Stimulated activated CD4-positive, alpha-beta T cell treated with anti-CD3 and anti-CD28 coated beads, Interleukin-15, amount 100 ng/mL, for 24 hours (primary cell): ENCODE data around the gene TBC1D1.

ENCODE experiments used
- DNase-seq: peaks from one replicate; pipeline ENCODE4 v3.0.0-alpha.2; 2020

Gene TBC1D1

DNA sequence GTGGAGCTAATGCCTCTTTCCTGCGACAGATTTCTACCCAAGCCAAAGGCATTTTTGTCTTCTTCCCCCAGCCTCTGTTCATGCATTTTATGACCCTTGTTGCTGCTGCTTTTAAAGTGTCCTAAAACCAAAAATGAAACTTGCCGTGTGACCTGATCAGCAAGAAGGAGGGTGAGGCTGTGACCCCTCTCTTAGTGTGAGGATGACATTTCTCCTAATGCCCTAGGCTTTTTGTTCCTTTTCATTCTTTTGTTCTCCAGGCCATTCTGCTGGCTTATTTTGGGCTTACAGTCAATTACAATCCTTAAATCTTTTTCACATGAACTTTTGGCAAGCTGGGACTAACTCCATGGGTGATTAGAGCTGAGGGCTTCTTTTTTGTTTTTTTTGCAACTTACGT lies 103.7 kb downstream of the TBC1D1 start:
- no peak for DNase-seq

DNA sequence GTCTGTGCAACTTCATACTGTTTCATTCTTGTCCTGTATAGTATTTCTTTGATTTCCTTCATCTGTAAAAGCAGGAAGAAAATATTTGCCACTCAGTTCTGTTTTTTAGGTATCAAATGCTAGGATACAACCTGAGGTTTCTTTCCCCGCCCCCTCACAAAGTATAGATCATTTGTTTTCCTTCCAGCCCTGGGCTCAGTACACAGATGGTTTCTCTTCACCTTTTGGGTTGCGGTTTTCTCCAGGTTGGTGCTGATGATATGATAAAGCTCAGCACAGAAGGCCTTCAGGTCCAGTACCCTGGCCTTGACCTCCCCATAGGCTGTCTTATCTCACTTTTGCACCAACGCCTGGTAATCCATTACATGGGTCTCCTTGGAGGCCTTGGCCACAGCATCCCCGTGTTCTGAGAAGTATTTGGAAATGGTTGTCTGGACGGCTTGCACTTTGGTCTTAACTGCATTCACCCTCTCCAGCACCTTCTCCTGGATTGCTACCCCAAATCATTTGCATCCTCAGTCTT lies 104.5 kb downstream of the TBC1D1 start:
- no peak for DNase-seq

DNA sequence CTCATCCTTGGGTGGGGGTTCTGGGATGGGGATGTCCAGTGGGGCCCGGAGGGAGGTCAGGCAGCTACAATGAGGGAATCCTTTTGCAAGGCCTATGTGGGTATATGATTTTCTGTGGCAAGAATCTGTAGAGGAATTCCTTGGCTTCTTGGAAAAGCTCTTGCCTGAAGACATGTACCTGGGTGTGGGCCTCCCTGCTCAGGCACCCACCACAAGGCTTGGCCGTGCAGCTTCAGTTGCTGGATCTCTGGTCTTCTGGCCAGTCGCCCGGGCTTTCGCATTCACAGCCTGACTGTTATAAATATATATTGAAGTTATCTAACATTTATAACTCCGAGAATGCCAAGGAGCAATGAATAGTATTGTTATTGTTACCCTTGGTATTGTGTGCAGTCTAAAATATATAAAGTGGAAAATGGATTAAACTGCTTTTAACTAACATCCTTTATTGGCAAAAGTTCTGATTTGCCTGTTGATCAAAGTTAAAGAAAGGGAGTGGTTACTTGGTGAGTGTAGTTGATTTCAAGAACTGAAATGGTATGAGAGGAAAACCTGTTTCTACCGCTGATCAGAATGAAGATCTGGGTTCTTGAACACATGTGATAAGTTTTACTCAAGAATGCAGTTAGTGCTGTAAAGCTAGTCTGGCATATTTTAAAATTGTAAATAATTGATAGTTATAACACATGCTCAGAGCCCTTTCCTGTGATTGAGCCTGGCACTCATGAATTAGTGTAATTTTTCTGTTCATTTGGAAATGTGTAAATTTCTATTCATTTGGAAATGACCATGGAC lies 105.3 kb downstream of the TBC1D1 start:
- DNase-seq, result no peak

DNA sequence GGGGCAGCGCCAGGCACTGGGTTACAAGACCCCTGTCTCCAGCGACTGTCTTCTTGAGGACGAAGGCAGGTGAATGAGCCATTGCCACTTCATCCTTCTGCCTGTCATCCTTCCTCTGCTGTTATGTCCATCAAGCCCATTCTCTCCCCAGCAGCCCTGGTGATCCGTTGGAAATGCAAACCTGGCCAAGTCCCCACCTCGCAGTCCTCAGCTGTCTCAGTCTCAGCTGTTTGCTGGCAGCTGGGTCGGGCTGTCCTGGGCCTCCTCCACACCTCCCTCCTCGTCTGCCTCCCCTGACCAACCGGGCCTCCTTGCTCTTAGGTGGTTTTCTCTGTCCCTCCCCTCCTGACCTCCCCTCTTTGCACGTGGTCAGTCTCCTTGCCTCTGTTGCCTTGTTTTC lies 107.3 kb downstream of the TBC1D1 start:
- no peak for DNase-seq

DNA sequence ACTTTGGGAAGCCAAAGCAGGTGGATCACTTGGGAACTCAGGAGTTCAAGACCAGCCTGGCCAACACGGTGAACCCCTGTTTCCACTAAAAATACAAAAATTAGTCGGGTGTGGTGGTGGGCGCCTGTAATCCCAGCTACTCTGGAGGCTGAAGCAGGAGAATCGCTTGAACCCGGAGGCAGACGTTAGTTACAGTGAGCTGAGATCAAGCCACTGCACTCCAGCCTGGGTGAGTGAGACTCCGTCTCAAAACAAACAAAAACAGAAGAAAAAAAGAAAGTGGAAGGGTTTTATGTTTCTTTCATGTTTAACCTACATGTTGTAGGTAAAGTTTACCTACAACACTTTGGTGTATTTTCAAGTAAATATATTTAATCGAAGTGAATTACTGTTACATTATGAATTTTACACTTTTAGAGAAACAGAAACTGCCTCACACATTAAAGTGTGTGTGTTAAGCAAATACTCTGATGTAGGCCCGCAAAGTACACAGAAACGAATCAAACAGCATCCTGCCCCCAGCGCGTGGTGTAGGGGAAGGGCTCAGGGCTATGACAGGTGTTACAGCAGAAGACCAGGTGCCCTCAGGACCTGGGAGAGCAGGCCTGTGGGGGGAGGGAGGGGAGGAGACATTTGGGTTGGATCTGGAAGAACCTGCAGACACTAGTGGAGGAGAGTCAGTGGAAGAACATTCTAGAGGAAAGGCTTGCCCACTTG lies 108.3 kb downstream of the TBC1D1 start:
- DNase-seq, result no peak

DNA sequence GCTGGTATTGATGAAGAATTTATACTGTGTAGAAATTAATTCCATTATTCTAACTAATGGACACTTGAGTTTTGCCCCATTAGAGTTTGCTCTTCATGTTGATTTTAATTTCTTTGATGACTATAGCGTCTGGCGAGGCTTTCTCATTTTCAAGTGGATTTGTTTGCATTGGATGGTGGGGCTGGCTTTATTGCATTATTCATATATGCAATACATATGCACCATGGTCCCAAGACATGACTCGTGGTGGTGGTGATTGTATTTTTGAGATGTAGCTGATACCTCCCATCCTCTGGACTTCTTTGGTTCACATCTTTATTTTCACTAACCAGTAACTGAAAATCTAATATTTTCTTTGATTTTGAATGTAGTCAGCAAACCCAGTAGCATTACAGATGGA lies 109.1 kb downstream of the TBC1D1 start:
- no peak for DNase-seq

DNA sequence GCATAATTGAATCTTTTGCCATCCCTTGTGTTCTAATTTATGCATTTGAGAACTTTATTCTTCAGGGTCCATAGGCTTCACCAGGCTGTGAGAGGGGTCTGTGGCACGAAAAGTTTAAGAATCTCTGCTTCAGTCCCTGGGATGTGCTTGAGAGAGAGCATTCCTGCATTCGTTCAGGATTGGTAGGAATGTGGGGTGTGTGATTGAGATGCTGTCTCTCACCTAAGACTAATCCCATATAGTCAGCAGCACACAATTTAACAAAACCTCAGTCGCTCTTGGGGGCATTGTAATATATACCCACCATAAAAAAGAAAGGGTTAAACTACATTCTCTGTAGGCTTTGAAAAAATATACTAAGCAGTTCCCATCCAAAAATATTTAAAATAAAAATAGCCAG lies 111.0 kb downstream of the TBC1D1 start:
- DNase-seq, result no peak

DNA sequence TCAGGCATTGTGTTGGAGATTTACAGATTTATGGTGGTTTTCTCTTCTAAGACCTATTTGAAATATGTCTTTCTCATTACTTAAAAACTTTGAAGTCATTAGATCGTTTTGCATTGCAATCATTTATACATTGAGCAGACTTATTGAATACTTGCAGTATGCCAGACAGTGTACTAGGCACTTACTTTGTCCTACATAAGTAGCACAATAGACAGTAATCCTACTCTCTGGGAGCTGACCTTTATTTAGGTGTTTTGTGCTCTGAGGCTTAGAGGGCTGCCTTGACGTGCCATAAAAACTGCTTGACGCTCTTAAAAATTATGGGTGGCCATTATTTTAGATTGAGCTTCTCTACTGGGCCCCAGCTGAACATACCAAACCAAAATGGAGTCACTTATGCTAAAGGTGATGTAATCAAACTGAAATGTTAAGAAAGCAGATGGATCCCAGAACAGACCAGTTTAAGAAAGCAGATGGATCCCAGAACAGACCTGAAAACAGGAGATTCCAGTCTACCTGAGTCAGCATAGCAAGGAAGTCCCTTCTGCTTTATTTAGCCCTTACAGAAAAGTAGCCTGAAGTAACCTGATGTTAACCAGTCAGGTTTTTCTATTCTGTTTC lies 111.7 kb downstream of the TBC1D1 start:
- no peak for DNase-seq

DNA sequence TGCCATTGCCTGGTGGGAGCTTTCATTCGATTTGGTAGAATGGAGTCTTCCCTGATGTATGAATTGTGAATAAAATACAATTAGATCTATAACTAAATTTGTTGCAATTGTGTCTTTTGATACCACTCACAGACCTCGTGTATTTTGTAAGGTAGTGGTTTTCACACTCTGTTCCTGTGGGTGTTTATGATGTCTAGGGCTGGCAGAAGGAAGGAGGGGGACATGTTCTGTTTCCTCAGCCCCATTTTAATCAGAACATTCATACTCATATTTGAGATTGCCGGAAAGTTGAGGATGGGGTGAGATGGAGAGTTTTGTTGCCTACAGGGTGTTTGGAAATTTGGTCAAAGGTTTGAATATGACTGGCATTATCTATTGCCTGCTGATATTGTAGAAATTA lies 112.2 kb downstream of the TBC1D1 start:
- DNase-seq, result no peak

DNA sequence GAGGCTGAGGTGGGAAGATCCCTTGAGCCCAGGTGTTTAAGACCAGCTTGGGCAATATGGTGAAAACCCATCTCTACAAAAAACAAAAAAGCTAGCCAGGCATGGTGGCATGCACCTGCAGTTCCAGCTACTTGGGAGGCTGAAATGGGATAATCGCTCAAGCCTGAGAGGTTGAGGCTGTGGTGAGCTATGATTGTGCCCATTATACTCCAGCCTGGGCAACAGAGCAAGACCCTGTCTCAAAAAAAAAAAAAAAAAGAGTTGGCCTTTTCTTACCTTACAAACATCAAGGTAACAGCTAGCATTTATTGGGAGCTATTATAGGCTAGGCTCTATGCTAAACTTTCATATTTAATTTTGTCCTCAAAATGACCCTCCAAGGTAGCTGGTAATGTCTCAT lies 112.7 kb downstream of the TBC1D1 start:
- no peak for DNase-seq

DNA sequence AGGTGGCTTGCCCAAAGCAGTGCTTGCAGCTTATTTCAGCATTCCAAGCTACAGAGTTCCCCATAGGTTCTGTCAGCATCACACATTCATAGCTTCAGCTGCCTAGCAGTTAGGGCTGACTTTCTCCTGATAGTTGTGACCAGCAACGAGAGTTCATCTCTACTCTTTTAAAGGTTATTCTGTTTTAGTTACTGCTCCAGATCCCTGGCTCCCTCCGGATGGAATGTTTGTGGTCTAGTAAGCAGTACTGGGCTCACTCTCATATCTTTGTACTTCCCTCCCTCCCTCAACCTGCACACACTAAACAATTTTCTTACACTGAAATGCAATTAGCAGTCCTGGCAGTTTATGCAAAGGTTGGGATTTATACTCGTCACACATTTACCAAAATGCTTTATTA lies 113.2 kb downstream of the TBC1D1 start:
- DNase-seq, result no peak

DNA sequence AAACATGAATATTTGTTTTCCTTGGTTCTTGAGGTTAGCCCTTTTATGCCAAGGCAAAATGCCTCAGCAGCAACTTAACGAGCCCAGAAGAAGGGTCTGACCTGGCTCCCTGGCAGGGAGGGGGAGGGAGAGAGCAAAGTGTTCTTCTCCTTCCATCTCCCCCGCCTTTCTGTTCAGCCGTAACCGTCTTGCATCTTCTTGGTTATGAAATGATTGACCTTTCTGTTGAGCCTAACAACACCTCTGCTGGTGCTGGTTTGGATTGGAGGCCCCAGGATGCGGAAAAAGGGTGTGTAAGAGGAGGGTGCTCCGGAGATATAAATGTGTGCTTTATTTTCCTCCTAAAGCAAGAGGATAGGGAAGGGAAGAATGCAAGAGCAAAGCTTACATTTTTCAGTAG lies 114.0 kb downstream of the TBC1D1 start:
- DNase-seq, result no peak

DNA sequence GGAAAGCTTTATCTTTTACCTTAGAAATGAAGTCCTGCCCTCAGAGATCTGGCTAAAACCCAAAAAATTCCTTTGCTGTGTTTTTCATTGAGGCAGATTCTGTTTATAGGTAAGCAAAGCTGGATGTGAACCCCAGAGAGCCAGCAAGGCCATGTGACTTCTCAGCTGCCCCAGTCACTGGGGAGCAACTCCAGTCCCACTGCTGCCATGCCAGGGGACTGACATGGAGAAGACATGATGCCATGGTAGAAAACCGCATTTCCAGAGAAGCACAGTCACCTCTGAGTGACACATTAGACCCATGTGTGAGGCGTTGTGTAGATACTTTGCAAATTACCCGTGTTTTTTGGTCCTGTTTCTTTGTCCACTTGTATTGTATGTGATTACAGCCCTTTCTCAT lies 114.8 kb downstream of the TBC1D1 start:
- DNase-seq, result no peak

DNA sequence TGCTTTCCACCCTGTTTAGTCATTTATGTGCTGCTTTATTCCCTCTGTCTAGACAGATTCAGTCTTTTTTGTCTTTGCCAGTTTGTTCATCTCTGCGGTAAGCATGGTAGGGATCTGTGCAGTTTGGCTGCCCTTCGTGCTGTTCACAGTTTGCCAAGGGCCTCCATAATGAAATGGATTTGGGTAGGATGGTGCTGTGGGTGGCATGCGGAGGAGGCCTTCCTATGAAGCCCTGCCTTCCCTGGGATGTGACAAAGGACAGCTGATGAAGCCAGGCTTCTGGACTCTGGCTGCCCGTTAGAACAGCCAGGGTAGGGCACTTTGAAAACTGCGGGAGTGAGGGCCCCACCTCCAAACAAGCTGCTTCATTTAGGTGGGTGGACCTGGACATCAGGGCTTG lies 116.8 kb downstream of the TBC1D1 start:
- no peak for DNase-seq

DNA sequence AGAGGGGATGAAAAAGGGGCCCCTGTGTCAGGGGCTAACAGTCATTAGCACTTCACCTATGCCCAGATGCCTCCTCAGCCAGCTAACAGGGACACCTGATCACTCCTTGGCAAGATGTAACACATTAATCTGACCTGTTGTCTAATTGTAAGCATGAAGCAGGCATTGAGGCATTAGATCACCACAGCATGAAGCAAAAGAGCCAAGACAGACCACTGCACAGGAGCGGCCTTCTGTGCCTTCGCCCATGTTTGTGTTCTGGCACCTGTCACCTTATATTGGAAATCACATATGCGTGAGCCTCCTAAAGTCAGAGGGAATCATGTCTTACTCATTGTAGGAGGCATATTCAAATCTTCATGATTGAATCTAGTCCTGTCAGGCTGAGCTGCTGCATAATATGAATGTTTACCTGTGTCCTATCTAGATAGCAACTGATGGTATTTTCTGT lies 117.7 kb downstream of the TBC1D1 start:
- no peak for DNase-seq

DNA sequence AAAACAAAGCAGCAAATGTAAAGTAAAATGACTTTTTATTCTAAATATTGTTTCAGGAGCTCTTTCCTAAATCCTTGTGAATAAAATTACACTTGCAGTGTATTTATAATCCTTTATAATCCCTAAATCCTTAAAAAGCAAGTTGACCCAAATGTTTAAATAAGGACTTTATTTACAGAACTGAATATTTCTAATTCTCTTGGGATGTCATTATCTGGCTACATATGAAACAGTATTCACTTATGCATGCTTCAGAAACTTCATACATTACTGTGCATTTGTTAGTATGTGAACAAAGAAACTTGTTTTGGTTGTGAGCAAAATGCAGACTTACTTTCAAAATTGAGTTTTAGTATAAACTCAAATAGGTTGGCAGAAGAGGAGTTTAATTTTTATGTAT lies 118.5 kb downstream of the TBC1D1 start:
- no peak for DNase-seq

DNA sequence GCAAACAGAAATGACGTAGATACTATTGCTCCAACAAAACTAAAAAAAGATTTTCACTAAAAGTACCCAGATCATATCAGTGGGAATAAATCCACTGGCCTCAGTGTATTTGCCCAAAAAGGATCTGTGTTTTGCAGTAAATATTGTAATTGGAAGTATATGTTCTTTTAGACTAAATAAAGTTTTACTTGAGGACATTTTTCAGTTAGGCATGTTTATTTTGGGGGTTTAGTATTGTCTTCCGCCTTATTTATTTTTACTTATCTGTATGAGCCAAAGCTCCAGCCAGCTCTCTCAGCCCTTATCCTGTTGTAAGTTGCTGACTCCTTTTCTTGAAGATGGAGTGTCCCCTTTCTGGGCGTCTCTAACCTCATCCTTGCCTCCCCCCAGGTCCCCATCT lies 119.1 kb downstream of the TBC1D1 start:
- no peak for DNase-seq

DNA sequence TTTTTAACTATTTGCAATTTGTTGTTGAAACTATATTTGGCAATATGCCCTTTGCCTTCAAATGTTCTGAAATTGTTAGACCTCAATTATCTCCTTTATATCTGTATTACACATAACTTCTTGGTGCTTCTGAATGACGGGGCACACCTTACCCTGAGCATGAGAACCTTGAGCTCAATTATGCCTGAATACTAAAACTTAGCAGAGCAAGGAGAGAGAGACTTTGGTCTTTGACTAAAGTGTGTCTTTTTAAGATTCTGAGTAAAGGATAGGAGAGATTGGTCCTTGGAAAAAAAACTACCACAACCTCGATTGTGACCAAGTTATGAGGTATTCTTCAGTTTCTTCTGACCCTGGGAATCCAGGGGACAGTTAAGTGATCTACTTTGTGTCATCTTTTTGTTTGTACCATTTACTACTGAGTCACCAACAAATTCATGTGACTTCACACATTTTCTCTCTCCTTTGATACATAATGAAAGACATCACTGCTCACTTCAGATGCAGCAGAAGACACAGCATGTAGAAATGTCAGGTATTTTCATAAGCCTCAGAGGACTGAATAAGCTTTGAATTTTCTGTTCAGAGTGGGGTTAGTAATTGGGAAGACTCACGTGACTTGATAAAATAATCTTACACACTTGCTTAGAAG lies 120.8 kb downstream of the TBC1D1 start:
- DNase-seq, result no peak

DNA sequence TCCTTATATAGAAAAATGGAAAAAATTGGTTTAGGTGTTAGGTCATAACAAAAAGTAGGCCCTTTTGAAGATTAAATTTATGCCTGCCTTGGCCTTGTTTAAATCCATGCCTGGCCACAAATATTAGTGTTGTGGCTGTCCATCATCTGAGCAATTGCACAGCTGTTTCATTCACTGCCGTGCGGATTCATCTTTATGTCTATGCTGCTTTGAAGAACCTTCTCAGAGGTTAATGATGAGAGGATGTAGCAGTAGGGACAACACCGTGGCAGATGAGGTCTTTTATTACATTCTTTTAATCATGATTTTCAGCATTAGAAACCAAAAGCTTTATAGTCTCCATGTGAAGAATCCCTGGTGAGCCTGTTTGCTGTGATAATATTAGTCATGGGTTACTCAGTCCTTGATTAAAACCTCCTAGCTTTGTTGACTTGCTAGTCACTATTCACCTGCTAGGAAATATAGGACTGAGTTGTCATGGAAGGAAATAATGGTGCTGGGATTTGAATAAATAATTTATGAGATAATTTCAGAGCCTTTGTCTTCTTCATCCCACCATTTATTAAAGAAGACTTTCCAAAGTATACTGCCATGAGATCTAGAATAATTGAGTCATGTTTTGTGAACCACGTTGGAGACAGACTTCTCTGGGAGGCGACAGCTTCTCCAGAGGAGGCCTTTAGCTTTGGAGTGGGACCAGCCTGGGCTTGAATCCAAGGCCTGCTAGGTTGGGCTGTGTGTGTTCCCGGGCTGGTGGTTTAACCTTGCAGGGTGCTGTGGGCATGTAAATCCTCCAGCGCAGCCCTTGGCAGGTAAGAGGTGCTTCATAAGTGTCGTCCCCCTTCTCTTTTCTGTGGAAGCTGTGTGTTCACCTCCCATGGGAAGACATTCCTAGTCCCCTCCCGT lies 122.8 kb downstream of the TBC1D1 start:
- no peak for DNase-seq

DNA sequence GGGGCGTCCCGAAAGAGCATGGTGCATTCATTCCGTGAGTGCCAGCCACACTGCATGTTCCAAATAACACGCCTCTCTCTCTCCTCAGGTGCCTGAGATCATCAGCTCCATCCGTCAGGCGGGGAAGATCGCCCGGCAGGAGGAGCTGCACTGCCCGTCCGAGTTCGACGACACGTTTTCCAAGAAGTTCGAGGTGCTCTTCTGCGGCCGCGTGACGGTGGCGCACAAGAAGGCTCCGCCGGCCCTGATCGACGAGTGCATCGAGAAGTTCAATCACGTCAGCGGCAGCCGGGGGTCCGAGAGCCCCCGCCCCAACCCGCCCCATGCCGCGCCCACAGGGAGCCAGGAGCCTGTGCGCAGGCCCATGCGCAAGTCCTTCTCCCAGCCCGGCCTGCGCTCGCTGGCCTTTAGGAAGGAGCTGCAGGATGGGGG lies 123.6 kb downstream of the TBC1D1 start:
- DNase-seq, result no peak

DNA sequence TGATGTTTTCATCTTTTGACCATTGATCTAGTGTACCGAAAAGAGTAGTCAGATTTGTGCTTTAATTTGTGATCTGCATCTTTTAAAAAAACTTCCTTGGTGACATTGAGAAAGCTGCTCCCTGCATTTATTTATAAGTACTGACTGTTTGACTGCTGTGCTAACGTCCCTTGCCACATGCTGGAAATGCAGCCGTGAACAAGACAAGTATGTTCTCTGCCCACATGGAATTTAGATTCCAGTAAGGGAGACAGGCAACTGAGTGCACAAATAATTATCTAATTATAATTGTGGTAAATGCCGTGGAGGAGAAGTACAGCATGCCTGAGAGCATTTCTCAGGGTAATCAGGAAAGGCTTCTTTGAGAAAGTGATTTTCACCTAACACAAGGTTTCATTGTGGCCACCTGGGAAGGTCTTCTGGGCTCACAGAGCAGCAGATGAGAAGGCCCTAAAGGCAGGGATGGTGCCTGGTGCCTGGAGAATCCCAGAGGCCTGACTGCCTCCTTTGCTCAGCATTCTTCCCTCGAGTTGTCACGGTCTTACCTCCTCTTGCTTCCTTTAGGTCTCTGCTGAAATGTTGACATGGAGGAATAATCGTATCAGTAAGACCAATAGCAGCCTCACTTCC lies 125.1 kb downstream of the TBC1D1 start:
- no peak for DNase-seq

DNA sequence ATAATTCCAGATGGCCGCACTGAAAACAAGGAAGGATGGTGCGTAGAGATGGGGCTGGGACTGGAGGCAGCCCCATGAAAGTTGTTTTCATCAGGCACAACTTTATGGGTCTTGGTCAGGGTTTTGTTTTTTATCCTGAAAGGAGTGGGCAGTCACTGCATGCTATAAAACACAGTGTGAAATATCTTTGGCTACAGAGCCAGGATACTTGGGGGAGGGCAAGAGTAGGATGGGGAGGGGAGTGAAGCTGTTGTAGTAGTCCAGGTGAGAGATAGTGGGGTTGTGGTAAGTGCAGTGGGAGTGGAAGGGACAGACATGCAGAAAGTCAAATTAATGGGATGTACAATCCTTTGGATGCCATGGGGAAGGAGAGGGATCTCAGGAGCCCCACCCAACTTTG lies 125.8 kb downstream of the TBC1D1 start:
- DNase-seq, result no peak
